ENCODE data around the gene HIPK3. TPM values are rescaled to one million over a fixed set of nuclear protein-coding genes. Genes with fewer than 3 reads are reported as not detected.

HIPK3 gene
- polyA plus RNA-seq, 1 donor (not counting 4 experiments of a cell fraction or from before 2014, with no cell fraction given) = 37.3 TPM

GRCh38 chr11:33321422-33321821 is 64.2 kb downstream of the HIPK3 start:
- TF ChIP-seq CTCF (optimal IDR thresholded peaks at IDR 0.05 in 1 of 3, IDR thresholded peaks at IDR 0.05 in 1 of 3, conservative IDR thresholded peaks at IDR 0.05 in 1 of 3; ENCODE audit: extremely low read depth in 1 of 3, insufficient read depth in 2 of 3, low read length in 3 of 3) (no peak), EZH2 (IDR thresholded peaks at IDR 0.05; ENCODE audit: low read length) (no peak)
- peaks cover 8% of the 10 kb centered on the region for H3K4me1 ChIP-seq (ENCODE audit: control insufficient read depth, extremely low read depth, insufficient read depth, low read length)
- no peak for FAIRE-seq
- no peaks in the 10 kb centered on the region for H3K9me1 ChIP-seq (ENCODE audit: control insufficient read depth, extremely low read depth, insufficient read depth, low read length)
- dilution Hi-C loops (cut with MboI; ENCODE audit: extremely low pct_ligation_motif_present, low sequenced_read_pairs) = no loop called here
- no peak overlapping the region for H3K4me3 ChIP-seq (ENCODE audit: control insufficient read depth in 2 of 3, extremely low read depth in 1 of 3, insufficient read depth in 2 of 3, low read depth in 1 of 3, low read length in 3 of 3)
- H4K20me1 ChIP-seq (ENCODE audit: control insufficient read depth, extremely low read depth, insufficient read depth, low read length) = peaks cover 11% of the 10 kb centered on the region
- no peak overlapping the region for H3K9ac ChIP-seq (ENCODE audit: control insufficient read depth, extremely low read depth, insufficient read depth, low read length)
- no peak for DNase-seq (ENCODE audit: low read depth, low spot score)
- no peaks in the 10 kb centered on the region for H3K36me3 ChIP-seq (ENCODE audit: control insufficient read depth in 2 of 2, extremely low read depth in 1 of 2, insufficient read depth in 2 of 2, low read length in 2 of 2)
- H2AFZ ChIP-seq (ENCODE audit: control insufficient read depth, low read length) = no peak overlapping the region
- H3K79me2 ChIP-seq (ENCODE audit: control insufficient read depth, insufficient read depth, low read length) = peaks cover 82% of the 10 kb centered on the region
- no peaks in the 10 kb centered on the region for H3K9me3 ChIP-seq (ENCODE audit: control insufficient read depth, low read depth, low read length)
- no peak overlapping the region for H3K4me2 ChIP-seq (ENCODE audit: control insufficient read depth, extremely low read depth, insufficient read depth, low read depth, low read length)
- H3K27ac ChIP-seq (ENCODE audit: control insufficient read depth, insufficient read depth, low read length) = no peak overlapping the region
- no peaks in the 10 kb centered on the region for H3K27me3 ChIP-seq (ENCODE audit: control insufficient read depth, extremely low read depth, insufficient read depth, low read length)

GRCh38 chr11:33323421-33323820 is 66.2 kb downstream of the HIPK3 start:
- Histone ChIP-seq H3K9me3 (ENCODE audit: control insufficient read depth, low read depth, low read length) (no peaks in the 10 kb centered on the region), H3K27ac (ENCODE audit: control insufficient read depth, insufficient read depth, low read length) (no peak overlapping the region), H3K9ac (ENCODE audit: control insufficient read depth, extremely low read depth, insufficient read depth, low read length) (no peak overlapping the region), H3K4me2 (ENCODE audit: control insufficient read depth, extremely low read depth, insufficient read depth, low read depth, low read length) (no peak overlapping the region), H3K9me1 (ENCODE audit: control insufficient read depth, extremely low read depth, insufficient read depth, low read length) (no peaks in the 10 kb centered on the region), H4K20me1 (ENCODE audit: control insufficient read depth, extremely low read depth, insufficient read depth, low read length) (peaks cover 11% of the 10 kb centered on the region), H3K4me1 (ENCODE audit: control insufficient read depth, extremely low read depth, insufficient read depth, low read length) (no peaks in the 10 kb centered on the region), H3K36me3 (ENCODE audit: control insufficient read depth in 2 of 2, extremely low read depth in 1 of 2, insufficient read depth in 2 of 2, low read length in 2 of 2) (no peaks in the 10 kb centered on the region), H2AFZ (ENCODE audit: control insufficient read depth, low read length) (no peak overlapping the region), H3K27me3 (ENCODE audit: control insufficient read depth, extremely low read depth, insufficient read depth, low read length) (no peaks in the 10 kb centered on the region), H3K4me3 (ENCODE audit: control insufficient read depth in 2 of 3, extremely low read depth in 1 of 3, insufficient read depth in 2 of 3, low read depth in 1 of 3, low read length in 3 of 3) (no peak overlapping the region), H3K79me2 (ENCODE audit: control insufficient read depth, insufficient read depth, low read length) (peaks cover 77% of the 10 kb centered on the region)
- dilution Hi-C loops (cut with MboI; ENCODE audit: extremely low pct_ligation_motif_present, low sequenced_read_pairs) = no loop called here
- no peak for FAIRE-seq
- no peak for DNase-seq (ENCODE audit: low read depth, low spot score)
- TF ChIP-seq EZH2 (IDR thresholded peaks at IDR 0.05; ENCODE audit: low read length) (no peak), CTCF (optimal IDR thresholded peaks at IDR 0.05 in 1 of 3, IDR thresholded peaks at IDR 0.05 in 1 of 3, conservative IDR thresholded peaks at IDR 0.05 in 1 of 3; ENCODE audit: extremely low read depth in 1 of 3, insufficient read depth in 2 of 3, low read length in 3 of 3) (no peak)

Data from keratinocyte (primary cell).